GM12878 (cell line): ENCODE results near the gene PKMYT1. TPM values are rescaled to one million over a fixed set of nuclear protein-coding genes. Genes with fewer than 3 reads are reported as not detected.

Experiments used
- ATAC-seq: fragments of 200-7000 bp; cut with Tn5 transposase; 3 replicates; pipeline ENCODE4 v1.9.1; 2020; ENCODE audit warnings: mild to moderate bottlenecking, moderate library complexity
- BruUV-seq: library from RNA; stranded (reverse); fragments of 400-500 nt; replicated peaks from 2 replicates; lab custom pipeline; 2021; lab: Mats Ljungman, UMichigan
- CTCF ChIA-PET: fragments of 300-600 bp; sonication (Branson Sonifier 250); formaldehyde crosslinking; extraction: SDS; loops from one replicate; lab custom pipeline; 2021; ENCODE audit warnings: inconsistent platforms; lab: Yijun Ruan, JAX
- POLR2A ChIA-PET: fragments of 350-600 bp; formaldehyde crosslinking; extraction: SDS; loops from one replicate; lab custom pipeline; 2021; ENCODE audit warnings: inconsistent platforms; lab: Charles Lee
- RAD21 ChIA-PET: fragments of 300-600 bp; sonication (Branson Sonifier 250); formaldehyde crosslinking; loops from one replicate; lab custom pipeline; 2023; ENCODE audit warnings: antibody characterized with exemption; ENCODE audit not compliant: unreplicated experiment; lab: Charles Lee
- SMC1A ChIA-PET: fragments of 300-600 bp; sonication (Branson Sonifier 250); formaldehyde crosslinking; loops from one replicate; lab custom pipeline; 2023; ENCODE audit not compliant: unreplicated experiment, uncharacterized antibody; lab: Charles Lee
- DNase-seq: peaks from one replicate; pipeline ENCODE4 v3.0.0-alpha.2; 2011; ENCODE audit warnings: low read depth, low spot score
- FAIRE-seq: peaks from 3 replicates; lab custom pipeline; 2011; peaks lifted over from hg19 to GRCh38; lab: Jason Lieb, UNC
- H2AFZ ChIP-seq: 2 replicates; pipeline ENCODE4 v1.6.0; 2011; ENCODE audit warnings: low read depth, low read length, control low read depth; ENCODE audit not compliant: control insufficient read depth
- H3K27ac ChIP-seq: 2 replicates; pipeline ENCODE4 v1.5.1; 2011; ENCODE audit warnings: control low read depth; ENCODE audit not compliant: control insufficient read depth, insufficient read depth
- H3K27me3 ChIP-seq, 2 experiments: replicated peaks in 1 of 2; 2 replicates each; pipeline versions ENCODE4 v1.6.0 to v1.6.1; 2011; ENCODE audit warnings: low read length in 1 of 2; ENCODE audit not compliant: control insufficient read depth in 2 of 2, insufficient read depth in 2 of 2
- H3K36me3 ChIP-seq, 2 experiments: 2 replicates each; pipeline ENCODE4 v1.5.1; 2011; ENCODE audit warnings: low read length in 1 of 2; ENCODE audit not compliant: control insufficient read depth in 2 of 2, insufficient read depth in 2 of 2
- H3K4me1 ChIP-seq: 2 replicates; pipeline ENCODE4 v1.6.1; 2011; ENCODE audit warnings: mild to moderate bottlenecking, low read length, moderate library complexity, mixed read lengths; ENCODE audit not compliant: control insufficient read depth, insufficient read depth
- H3K4me2 ChIP-seq: 2 replicates; pipeline ENCODE4 v1.6.0; 2011; ENCODE audit warnings: control low read depth; ENCODE audit not compliant: control insufficient read depth, insufficient read depth
- H3K4me3 ChIP-seq: fragments of 200-600 bp; sonication (generic); 2 replicates; pipeline ENCODE4 v1.5.1; 2016
- H3K79me2 ChIP-seq: 2 replicates; pipeline ENCODE4 v1.6.0; 2011; ENCODE audit warnings: low read length; ENCODE audit not compliant: control insufficient read depth, insufficient read depth
- H3K9ac ChIP-seq: 2 replicates; pipeline ENCODE4 v1.8.0; 2011; ENCODE audit warnings: low read length, control low read depth, mixed read lengths; ENCODE audit not compliant: control insufficient read depth, insufficient read depth
- H3K9me3 ChIP-seq: replicated peaks from 3 replicates; pipeline ENCODE4 v1.5.1; 2011; ENCODE audit warnings: mild to moderate bottlenecking, low read length; ENCODE audit not compliant: control insufficient read depth, insufficient read depth
- H4K20me1 ChIP-seq: 2 replicates; pipeline ENCODE4 v1.6.0; 2011; ENCODE audit not compliant: control insufficient read depth, insufficient read depth
- BCL11A ChIP-seq: IDR thresholded peaks from 2 replicates; pipeline ENCODE4 v1.6.1; 2011; ENCODE audit warnings: low read depth, low read length
- EED ChIP-seq: sonication (generic); IDR thresholded peaks from 2 replicates; pipeline ENCODE4 v1.6.1; 2016; ENCODE audit warnings: antibody characterized with exemption, low read depth
- KAT2A ChIP-seq: conservative IDR thresholded peaks from 2 replicates; pipeline ENCODE4 v1.6.1; 2011; ENCODE audit warnings: low read depth, low read length; ENCODE audit not compliant: control insufficient read depth
- MEF2A ChIP-seq: IDR thresholded peaks from 2 replicates; pipeline ENCODE4 v1.6.1; 2011; ENCODE audit warnings: low read depth, mild to moderate bottlenecking, low read length, moderate library complexity; ENCODE audit not compliant: insufficient read depth
- NBN ChIP-seq: fragments of 450-650 bp; IDR thresholded peaks from 2 replicates; pipeline ENCODE4 v1.6.1; 2016
- NFXL1 ChIP-seq: fragments of 450-650 bp; IDR thresholded peaks from 2 replicates; pipeline ENCODE4 v1.6.1; 2017; ENCODE audit warnings: antibody characterized with exemption, mild to moderate bottlenecking, borderline replicate concordance
- POU2F2 ChIP-seq: IDR thresholded peaks from 3 replicates; pipeline ENCODE4 v1.6.1; 2011; ENCODE audit warnings: low read depth, mild to moderate bottlenecking, low read length, borderline replicate concordance
- SMARCA5 ChIP-seq: fragments of 450-650 bp; IDR thresholded peaks from 2 replicates; pipeline ENCODE4 v1.6.1; 2017; ENCODE audit warnings: mild to moderate bottlenecking
- SUPT20H ChIP-seq: IDR thresholded peaks from 2 replicates; pipeline ENCODE4 v1.6.1; 2011; ENCODE audit warnings: low read depth, mild to moderate bottlenecking, low read length, moderate library complexity, borderline replicate concordance; ENCODE audit not compliant: control insufficient read depth
- TCF12 ChIP-seq: IDR thresholded peaks from 2 replicates; pipeline ENCODE4 v1.6.1; 2011; ENCODE audit warnings: low read depth, mild to moderate bottlenecking, low read length
- TCF7 ChIP-seq: IDR thresholded peaks from 2 replicates; pipeline ENCODE4 v1.6.1; 2014; ENCODE audit warnings: antibody characterized with exemption, borderline replicate concordance
- ZSCAN29 ChIP-seq: fragments of 450-650 bp; IDR thresholded peaks from 2 replicates; pipeline ENCODE4 v1.6.1; 2017; ENCODE audit warnings: mild to moderate bottlenecking, moderate library complexity
- WGBS: methylation state at CpG from one replicate; pipeline ENCODE4 v1.1.6; 2016; ENCODE audit warnings: low lambda C conversion rate; ENCODE audit not compliant: insufficient replicate concordance, insufficient coverage; ENCODE audit errors: missing lambda C conversion rate; 5-methylcytosine and 5-hydroxymethylcytosine counted together
- in situ Hi-C: fragments of 300-500 bp; cut with MboI; formaldehyde crosslinking; loops from 9 replicates; pipeline ENCODE4 v1.14.3; 2018; ENCODE audit warnings: mixed read lengths
- intact Hi-C: fragments of 100-400 bp; cut with micrococcal nuclease; formaldehyde crosslinking; loops from one replicate; pipeline ENCODE4 v1.14.2; 2022; ENCODE audit not compliant: unreplicated experiment
- polyA plus RNA-seq, 11 experiments: library from polyadenylated mRNA; depleted of rRNA in 4 of 11; unstranded in 6 of 11; stranded (reverse) in 5 of 11; fragments of >200 nt; fragmentation: Nextera tagmentation in 4 of 11; fragmentation: Illumina TruSeq in 1 of 11; extraction: Ambion mirVana in 4 of 11; extraction: Trizol in 1 of 11; gene quantifications; 1 replicate in 1 of 11; 2 replicates in 10 of 11; pipeline versions ENCODE4 v1.2.1 to v1.2.3, GENCODE V29; 2011 to 2016; ENCODE audit warnings: inconsistent platforms in 2 of 11, missing spikeins in 2 of 11, low read depth in 1 of 11
- total RNA-seq, 4 experiments: library from RNA; depleted of rRNA in 3 of 4; stranded (reverse); fragments of >200 nt in 3 of 4; fragmentation: Illumina TruSeq in 1 of 4; extraction: Trizol in 1 of 4; gene quantifications; 2 replicates each; pipeline versions ENCODE4 v1.2.1 to v1.2.3, GENCODE V29; 2013 to 2021
- TF ChIP-seq, protein P1 (sequence below): fragments of 450-650 bp; IDR thresholded peaks from 2 replicates; pipeline ENCODE4 v1.6.1; 2017; ENCODE audit warnings: mild to moderate bottlenecking, moderate library complexity
- TF ChIP-seq, protein P2 (sequence below): fragments of 450-650 bp; formaldehyde crosslinking; IDR thresholded peaks from 2 replicates; pipeline ENCODE4 v1.4.0; 2020; ENCODE audit warnings: mild to moderate bottlenecking, moderate library complexity

The PKMYT1 gene
- total and polyA plus RNA-seq, 10 of the 15 experiments (the other 5 are each of a cell fraction or from before 2014, with no cell fraction given), result 4.6 to 101 (median 29.9) TPM

DNA sequence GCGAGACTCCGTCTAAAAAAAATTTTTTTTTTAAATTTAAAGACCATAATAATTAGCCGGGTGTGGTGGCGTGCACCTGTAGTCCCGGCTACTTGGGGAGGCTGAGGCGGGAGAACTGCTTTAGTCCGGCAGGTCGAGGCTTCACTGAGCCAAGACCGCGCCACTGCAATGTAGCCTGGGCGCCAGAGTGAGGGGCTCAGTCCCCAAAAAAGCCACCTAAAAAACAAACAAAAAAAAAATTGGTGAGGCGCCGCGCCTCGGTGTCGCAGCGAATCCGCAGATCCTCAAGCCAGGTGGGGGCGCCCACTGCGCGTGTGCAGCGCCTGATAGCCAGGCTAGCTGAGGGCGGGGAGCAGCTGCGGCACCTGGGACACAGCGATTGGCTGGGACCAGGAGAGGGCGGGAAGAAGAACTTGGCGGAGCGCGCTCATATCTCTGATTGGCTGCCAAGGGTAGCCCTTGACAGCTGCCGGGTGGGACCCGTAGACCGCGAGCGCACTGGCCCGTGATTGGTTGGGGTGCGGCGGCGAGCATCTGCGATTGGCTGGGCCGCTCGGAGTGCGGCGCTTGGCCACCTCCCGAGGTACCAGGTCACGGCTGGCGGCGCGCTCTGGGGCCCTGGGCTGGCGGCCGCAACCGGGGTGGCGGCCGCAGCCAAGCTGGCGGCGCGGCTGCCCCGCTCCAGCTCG lies 23.5 kb upstream of the PKMYT1 start (continued):
- TF ChIP-seq, protein P1, sequence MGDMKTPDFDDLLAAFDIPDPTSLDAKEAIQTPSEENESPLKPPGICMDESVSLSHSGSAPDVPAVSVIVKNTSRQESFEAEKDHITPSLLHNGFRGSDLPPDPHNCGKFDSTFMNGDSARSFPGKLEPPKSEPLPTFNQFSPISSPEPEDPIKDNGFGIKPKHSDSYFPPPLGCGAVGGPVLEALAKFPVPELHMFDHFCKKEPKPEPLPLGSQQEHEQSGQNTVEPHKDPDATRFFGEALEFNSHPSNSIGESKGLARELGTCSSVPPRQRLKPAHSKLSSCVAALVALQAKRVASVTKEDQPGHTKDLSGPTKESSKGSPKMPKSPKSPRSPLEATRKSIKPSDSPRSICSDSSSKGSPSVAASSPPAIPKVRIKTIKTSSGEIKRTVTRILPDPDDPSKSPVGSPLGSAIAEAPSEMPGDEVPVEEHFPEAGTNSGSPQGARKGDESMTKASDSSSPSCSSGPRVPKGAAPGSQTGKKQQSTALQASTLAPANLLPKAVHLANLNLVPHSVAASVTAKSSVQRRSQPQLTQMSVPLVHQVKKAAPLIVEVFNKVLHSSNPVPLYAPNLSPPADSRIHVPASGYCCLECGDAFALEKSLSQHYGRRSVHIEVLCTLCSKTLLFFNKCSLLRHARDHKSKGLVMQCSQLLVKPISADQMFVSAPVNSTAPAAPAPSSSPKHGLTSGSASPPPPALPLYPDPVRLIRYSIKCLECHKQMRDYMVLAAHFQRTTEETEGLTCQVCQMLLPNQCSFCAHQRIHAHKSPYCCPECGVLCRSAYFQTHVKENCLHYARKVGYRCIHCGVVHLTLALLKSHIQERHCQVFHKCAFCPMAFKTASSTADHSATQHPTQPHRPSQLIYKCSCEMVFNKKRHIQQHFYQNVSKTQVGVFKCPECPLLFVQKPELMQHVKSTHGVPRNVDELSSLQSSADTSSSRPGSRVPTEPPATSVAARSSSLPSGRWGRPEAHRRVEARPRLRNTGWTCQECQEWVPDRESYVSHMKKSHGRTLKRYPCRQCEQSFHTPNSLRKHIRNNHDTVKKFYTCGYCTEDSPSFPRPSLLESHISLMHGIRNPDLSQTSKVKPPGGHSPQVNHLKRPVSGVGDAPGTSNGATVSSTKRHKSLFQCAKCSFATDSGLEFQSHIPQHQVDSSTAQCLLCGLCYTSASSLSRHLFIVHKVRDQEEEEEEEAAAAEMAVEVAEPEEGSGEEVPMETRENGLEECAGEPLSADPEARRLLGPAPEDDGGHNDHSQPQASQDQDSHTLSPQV, result no peak
- TF ChIP-seq EED (no peak), POU2F2 (peak; percentile 24; the same call in 1 of the 3 replicates)
- TF ChIP-seq, all 136 proteins: peak for 38

DNA sequence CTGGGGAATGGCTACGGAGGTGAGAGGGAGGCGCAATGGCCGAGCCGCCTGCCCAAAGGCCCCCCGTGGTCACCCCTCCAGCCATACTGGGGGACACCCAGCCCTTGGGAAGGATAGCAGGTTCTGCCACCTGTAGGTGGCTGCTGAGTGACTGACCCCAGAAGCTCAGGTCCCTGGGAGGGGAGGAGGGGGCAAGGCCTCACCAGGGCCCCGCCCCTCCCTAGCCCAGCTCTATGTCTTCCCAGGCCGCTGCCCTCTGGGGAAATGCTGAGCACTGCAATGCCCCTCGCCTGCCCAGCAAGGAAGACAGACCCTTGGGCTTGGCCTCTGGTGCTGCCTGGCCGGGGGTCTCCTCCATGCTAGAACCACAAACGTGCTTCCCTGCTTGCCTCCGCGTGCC lies 21.1 kb upstream of the PKMYT1 start:
- H3K4me3 ChIP-seq, result no peak overlapping the region
- TF ChIP-seq TCF12 (no peak), NBN (no peak), SMARCA5 (no peak), MEF2A (no peak), TCF7 (no peak), NFXL1 (no peak), ZSCAN29 (no peak), KAT2A (no peak), SUPT20H (no peak), BCL11A (no peak)
- TF ChIP-seq, protein P2, sequence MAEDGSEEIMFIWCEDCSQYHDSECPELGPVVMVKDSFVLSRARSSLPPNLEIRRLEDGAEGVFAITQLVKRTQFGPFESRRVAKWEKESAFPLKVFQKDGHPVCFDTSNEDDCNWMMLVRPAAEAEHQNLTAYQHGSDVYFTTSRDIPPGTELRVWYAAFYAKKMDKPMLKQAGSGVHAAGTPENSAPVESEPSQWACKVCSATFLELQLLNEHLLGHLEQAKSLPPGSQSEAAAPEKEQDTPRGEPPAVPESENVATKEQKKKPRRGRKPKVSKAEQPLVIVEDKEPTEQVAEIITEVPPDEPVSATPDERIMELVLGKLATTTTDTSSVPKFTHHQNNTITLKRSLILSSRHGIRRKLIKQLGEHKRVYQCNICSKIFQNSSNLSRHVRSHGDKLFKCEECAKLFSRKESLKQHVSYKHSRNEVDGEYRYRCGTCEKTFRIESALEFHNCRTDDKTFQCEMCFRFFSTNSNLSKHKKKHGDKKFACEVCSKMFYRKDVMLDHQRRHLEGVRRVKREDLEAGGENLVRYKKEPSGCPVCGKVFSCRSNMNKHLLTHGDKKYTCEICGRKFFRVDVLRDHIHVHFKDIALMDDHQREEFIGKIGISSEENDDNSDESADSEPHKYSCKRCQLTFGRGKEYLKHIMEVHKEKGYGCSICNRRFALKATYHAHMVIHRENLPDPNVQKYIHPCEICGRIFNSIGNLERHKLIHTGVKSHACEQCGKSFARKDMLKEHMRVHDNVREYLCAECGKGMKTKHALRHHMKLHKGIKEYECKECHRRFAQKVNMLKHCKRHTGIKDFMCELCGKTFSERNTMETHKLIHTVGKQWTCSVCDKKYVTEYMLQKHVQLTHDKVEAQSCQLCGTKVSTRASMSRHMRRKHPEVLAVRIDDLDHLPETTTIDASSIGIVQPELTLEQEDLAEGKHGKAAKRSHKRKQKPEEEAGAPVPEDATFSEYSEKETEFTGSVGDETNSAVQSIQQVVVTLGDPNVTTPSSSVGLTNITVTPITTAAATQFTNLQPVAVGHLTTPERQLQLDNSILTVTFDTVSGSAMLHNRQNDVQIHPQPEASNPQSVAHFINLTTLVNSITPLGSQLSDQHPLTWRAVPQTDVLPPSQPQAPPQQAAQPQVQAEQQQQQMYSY (CRISPR knock-in tag), result no peak
- no peaks in the 10 kb centered on the region for H3K4me1 ChIP-seq
- ChIA-PET POLR2A (interaction anchor here (0.6 kb wide), 1 partner anchor 94 kb away, joined by 3 read pairs; no protein-coding TSS in a partner anchor), CTCF (interaction anchor here (11.3 kb wide), 1 partner anchor 25 kb away, joined by 421 read pairs; the partner anchor contains the start of genes CLDN6, HCFC1R1, THOC6 and TNFRSF12A), SMC1A (no interaction called here), RAD21 (interaction anchor here (1.0 to 2.0 kb wide), 2 partner anchors 27 to 30 kb away, joined by 4 to 9 read pairs; no protein-coding TSS in a partner anchor)
- WGBS, result 60% methylated on average over 12 of the region's 12 CpGs
- no peaks in the 10 kb centered on the region for H3K9me3 ChIP-seq
- H2AFZ ChIP-seq, result no peak overlapping the region
- H3K9ac ChIP-seq, result no peak overlapping the region
- DNase-seq (no peak), FAIRE-seq (no peak), ATAC-seq (no peak)
- H3K36me3 ChIP-seq, result no peaks in the 10 kb centered on the region
- H3K4me2 ChIP-seq, result no peak overlapping the region
- H3K27ac ChIP-seq, result no peak overlapping the region
- no TSS peak for BruUV-seq
- intact Hi-C loops, result no loop called here
- no peaks in the 10 kb centered on the region for H3K79me2 ChIP-seq
- in situ Hi-C loops, result no loop called here
- peaks cover 0 to 8% of the 10 kb centered on the region in 2 experiments; a peak in 3 of 4 replicates for H3K27me3 ChIP-seq
- no peaks in the 10 kb centered on the region for H4K20me1 ChIP-seq
